ENCODE results near the gene MIR17HG. TPM values are rescaled to one million over a fixed set of nuclear protein-coding genes. Genes with fewer than 3 reads are reported as not detected.

MIR17HG gene
- total RNA-seq, 1 experiment from 2014 or later: 5.5 TPM

DNA sequence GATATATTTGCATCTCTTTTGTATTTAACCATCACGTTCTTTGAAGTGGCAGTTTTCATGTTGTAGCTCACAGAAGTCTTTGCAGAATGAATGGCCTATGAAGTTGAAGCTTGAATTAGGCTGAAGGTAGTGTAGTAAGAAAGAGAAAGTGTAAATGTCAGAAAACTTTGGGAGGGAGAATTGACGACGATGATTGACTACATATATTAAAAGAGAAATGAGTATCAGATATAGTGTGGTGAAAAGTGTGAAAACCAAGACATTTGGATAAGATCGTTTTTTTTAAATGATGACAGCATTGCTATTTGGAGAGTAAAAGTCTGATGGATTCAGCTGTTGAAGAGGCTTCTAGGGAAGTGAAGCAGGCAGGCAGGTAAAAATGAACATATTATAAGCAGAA, 36.3 kb downstream of the MIR17HG start:
- no peak for TF ChIP-seq EZH2phosphoT487 (IDR thresholded peaks at IDR 0.05; ENCODE audit: borderline replicate concordance, low read length)
- no peak for TF ChIP-seq EZH2 (IDR thresholded peaks at IDR 0.05; ENCODE audit: low read length, unreplicated experiment)
- TF ChIP-seq, protein P1, sequence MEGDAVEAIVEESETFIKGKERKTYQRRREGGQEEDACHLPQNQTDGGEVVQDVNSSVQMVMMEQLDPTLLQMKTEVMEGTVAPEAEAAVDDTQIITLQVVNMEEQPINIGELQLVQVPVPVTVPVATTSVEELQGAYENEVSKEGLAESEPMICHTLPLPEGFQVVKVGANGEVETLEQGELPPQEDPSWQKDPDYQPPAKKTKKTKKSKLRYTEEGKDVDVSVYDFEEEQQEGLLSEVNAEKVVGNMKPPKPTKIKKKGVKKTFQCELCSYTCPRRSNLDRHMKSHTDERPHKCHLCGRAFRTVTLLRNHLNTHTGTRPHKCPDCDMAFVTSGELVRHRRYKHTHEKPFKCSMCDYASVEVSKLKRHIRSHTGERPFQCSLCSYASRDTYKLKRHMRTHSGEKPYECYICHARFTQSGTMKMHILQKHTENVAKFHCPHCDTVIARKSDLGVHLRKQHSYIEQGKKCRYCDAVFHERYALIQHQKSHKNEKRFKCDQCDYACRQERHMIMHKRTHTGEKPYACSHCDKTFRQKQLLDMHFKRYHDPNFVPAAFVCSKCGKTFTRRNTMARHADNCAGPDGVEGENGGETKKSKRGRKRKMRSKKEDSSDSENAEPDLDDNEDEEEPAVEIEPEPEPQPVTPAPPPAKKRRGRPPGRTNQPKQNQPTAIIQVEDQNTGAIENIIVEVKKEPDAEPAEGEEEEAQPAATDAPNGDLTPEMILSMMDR (conservative IDR thresholded peaks at IDR 0.05; ENCODE audit: low read depth, low read length): no peak
- ChIA-PET CTCF (no interaction called here), POLR2A (ENCODE audit: unreplicated experiment) (no interaction called here)
- no peaks in the 10 kb centered on the region for H3K36me3 ChIP-seq (ENCODE audit: low read depth, low read length)
- H3K27ac ChIP-seq (ENCODE audit: low read length): no peak overlapping the region
- no peak overlapping the region for H2AFZ ChIP-seq (ENCODE audit: low read length)
- BruUV-seq (replicated peaks): no TSS peak
- no peaks in the 10 kb centered on the region for H3K9me2 ChIP-seq (replicated peaks; ENCODE audit: low read length)
- intact Hi-C loops (cut with micrococcal nuclease): no loop called here
- no peaks in the 10 kb centered on the region for H3F3A ChIP-seq (ENCODE audit: low read length, unreplicated experiment)
- H3K79me2 ChIP-seq (ENCODE audit: low read length): no peaks in the 10 kb centered on the region
- H3K9me3 ChIP-seq (ENCODE audit: low read length): no peaks in the 10 kb centered on the region
- DNase-seq: no peak
- 0 out of 2 replicates have a peak, but pooled peaks cover 4% of the 10 kb centered on the region for H3K27me3 ChIP-seq (ENCODE audit: low read length)
- H3K4me2 ChIP-seq (ENCODE audit: low read length): no peak overlapping the region
- no peak for ATAC-seq
- no peak overlapping the region for H3K9ac ChIP-seq (ENCODE audit: low read length)
- H4K20me1 ChIP-seq (ENCODE audit: low read length): no peaks in the 10 kb centered on the region
- no peak overlapping the region for H3K4me3 ChIP-seq (ENCODE audit: low read length)
- no peaks in the 10 kb centered on the region for H3K4me1 ChIP-seq (ENCODE audit: insufficient read depth, low read length)

DNA sequence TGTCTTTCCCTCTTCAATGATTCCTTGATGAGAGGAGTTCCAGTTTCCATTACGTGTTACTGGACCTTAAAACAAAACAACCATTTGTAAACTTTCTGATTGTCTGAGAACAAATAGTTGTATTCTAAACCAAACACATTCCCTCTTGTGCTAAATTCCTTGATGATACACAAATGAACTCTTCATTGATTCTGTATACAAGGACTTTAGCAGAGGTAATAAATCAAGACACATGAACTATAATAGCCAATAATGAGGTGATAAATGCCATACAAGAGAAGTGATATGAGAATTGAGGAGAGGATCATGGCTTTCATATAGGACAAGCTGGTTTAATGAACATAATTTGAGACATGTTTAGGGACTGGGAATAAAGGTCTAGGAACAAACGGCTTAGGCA, 37.4 kb downstream of the MIR17HG start:
- ChIA-PET CTCF (no interaction called here), POLR2A (ENCODE audit: unreplicated experiment) (no interaction called here)
- Histone ChIP-seq H2AFZ (ENCODE audit: low read length) (no peak overlapping the region), H3K4me1 (ENCODE audit: insufficient read depth, low read length) (no peaks in the 10 kb centered on the region), H3K79me2 (ENCODE audit: low read length) (no peaks in the 10 kb centered on the region), H3K9me3 (ENCODE audit: low read length) (no peaks in the 10 kb centered on the region), H3K27ac (ENCODE audit: low read length) (no peak overlapping the region), H3K9ac (ENCODE audit: low read length) (no peak overlapping the region), H3K27me3 (ENCODE audit: low read length) (0 out of 2 replicates have a peak, but pooled peaks cover 4% of the 10 kb centered on the region), H3F3A (ENCODE audit: low read length, unreplicated experiment) (no peaks in the 10 kb centered on the region), H3K4me3 (ENCODE audit: low read length) (no peak overlapping the region), H4K20me1 (ENCODE audit: low read length) (no peaks in the 10 kb centered on the region), H3K9me2 (replicated peaks; ENCODE audit: low read length) (no peaks in the 10 kb centered on the region), H3K4me2 (ENCODE audit: low read length) (no peak overlapping the region), H3K36me3 (ENCODE audit: low read depth, low read length) (no peaks in the 10 kb centered on the region)
- intact Hi-C loops (cut with micrococcal nuclease): no loop called here
- TF ChIP-seq, protein P1 (conservative IDR thresholded peaks at IDR 0.05; ENCODE audit: low read depth, low read length): no peak
- TF ChIP-seq EZH2 (IDR thresholded peaks at IDR 0.05; ENCODE audit: low read length, unreplicated experiment) (no peak), EZH2phosphoT487 (IDR thresholded peaks at IDR 0.05; ENCODE audit: borderline replicate concordance, low read length) (no peak)
- ATAC-seq: no peak
- no peak for DNase-seq
- BruUV-seq (replicated peaks): no TSS peak

DNA sequence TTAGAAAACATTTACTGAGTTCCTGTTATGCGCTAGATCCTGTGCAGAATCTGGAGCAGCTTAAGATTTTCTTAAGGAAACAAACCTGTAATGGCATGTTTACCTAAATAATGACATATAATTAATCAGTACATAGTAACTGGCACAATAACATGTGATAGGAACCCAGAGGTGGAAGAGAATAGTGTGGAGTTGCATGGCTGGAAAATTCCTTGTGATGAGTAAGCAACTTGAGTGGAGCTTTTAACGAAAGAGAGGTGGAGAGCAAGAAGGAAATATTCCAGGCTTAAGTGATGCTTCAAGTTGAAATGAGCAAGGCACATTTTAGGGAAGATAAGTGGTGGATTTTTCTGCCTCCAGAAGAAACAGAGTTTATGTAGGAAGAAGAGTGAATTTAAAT, 41.7 kb downstream of the MIR17HG start:
- H3K9me3 ChIP-seq (ENCODE audit: low read length): no peaks in the 10 kb centered on the region
- no peaks in the 10 kb centered on the region for H3K36me3 ChIP-seq (ENCODE audit: low read depth, low read length)
- no peak overlapping the region for H2AFZ ChIP-seq (ENCODE audit: low read length)
- no TSS peak for BruUV-seq (replicated peaks)
- no peak overlapping the region for H3K9ac ChIP-seq (ENCODE audit: low read length)
- DNase-seq: no peak
- no peak overlapping the region for H3K27ac ChIP-seq (ENCODE audit: low read length)
- H3K4me3 ChIP-seq (ENCODE audit: low read length): no peak overlapping the region
- TF ChIP-seq, protein P1 (conservative IDR thresholded peaks at IDR 0.05; ENCODE audit: low read depth, low read length): no peak
- TF ChIP-seq EZH2 (IDR thresholded peaks at IDR 0.05; ENCODE audit: low read length, unreplicated experiment) (no peak), EZH2phosphoT487 (IDR thresholded peaks at IDR 0.05; ENCODE audit: borderline replicate concordance, low read length) (no peak)
- no peaks in the 10 kb centered on the region for H3K79me2 ChIP-seq (ENCODE audit: low read length)
- no peaks in the 10 kb centered on the region for H3K9me2 ChIP-seq (replicated peaks; ENCODE audit: low read length)
- H3F3A ChIP-seq (ENCODE audit: low read length, unreplicated experiment): no peaks in the 10 kb centered on the region
- H3K4me1 ChIP-seq (ENCODE audit: insufficient read depth, low read length): no peaks in the 10 kb centered on the region
- ChIA-PET POLR2A (ENCODE audit: unreplicated experiment) (no interaction called here), CTCF (no interaction called here)
- ATAC-seq: no peak
- intact Hi-C loops (cut with micrococcal nuclease): no loop called here
- no peaks in the 10 kb centered on the region for H4K20me1 ChIP-seq (ENCODE audit: low read length)
- H3K4me2 ChIP-seq (ENCODE audit: low read length): no peak overlapping the region
- H3K27me3 ChIP-seq (ENCODE audit: low read length): peaks cover 21% of the 10 kb centered on the region; the same call in 1 of the 2 replicates
